Measurements from ENCODE around the gene MOXD1. TPM values are rescaled to one million over a fixed set of nuclear protein-coding genes. Genes with fewer than 3 reads are reported as not detected.

The MOXD1 gene
- total RNA-seq, 1 donor from 2014 or later: 22.0 TPM

GRCh38 chr6:132256457-132256856 lies 144.8 kb downstream of the MOXD1 start:
- Mint-ChIP-seq H3K9me3 (no peaks in the 10 kb centered on the region), H3K36me3 (no peaks in the 10 kb centered on the region), H3K4me1 (ENCODE audit: unreplicated experiment) (no peaks in the 10 kb centered on the region), H3K4me3 (no peak overlapping the region), H3K27me3 (no peaks in the 10 kb centered on the region), H3K27ac (no peak overlapping the region)
- no peak for TF ChIP-seq CTCF (conservative IDR thresholded peaks at IDR 0.05)
- DNase-seq (ENCODE audit: extremely low spot score, unreplicated experiment): no peak

- H3K4me1 Mint-ChIP-seq (ENCODE audit: unreplicated experiment): no peaks in the 10 kb centered on the region
- no peaks in the 10 kb centered on the region for H3K9me3 Mint-ChIP-seq
- no peak overlapping the region for H3K27ac Mint-ChIP-seq
- H3K36me3 Mint-ChIP-seq: no peaks in the 10 kb centered on the region
- H3K4me3 Mint-ChIP-seq: no peak overlapping the region
- no peaks in the 10 kb centered on the region for H3K27me3 Mint-ChIP-seq
- no peak for DNase-seq (ENCODE audit: extremely low spot score, unreplicated experiment)
- no peak for TF ChIP-seq CTCF (conservative IDR thresholded peaks at IDR 0.05)
These were observed 147.4 kb downstream of the MOXD1 start for GRCh38 chr6:132253906-132254305.

- Mint-ChIP-seq H3K27ac (no peak overlapping the region), H3K27me3 (no peaks in the 10 kb centered on the region), H3K4me3 (no peak overlapping the region), H3K36me3 (no peaks in the 10 kb centered on the region), H3K9me3 (no peaks in the 10 kb centered on the region), H3K4me1 (ENCODE audit: unreplicated experiment) (no peaks in the 10 kb centered on the region)
- no peak for TF ChIP-seq CTCF (conservative IDR thresholded peaks at IDR 0.05)
- DNase-seq (ENCODE audit: extremely low spot score, unreplicated experiment): no peak
These were observed 148.1 kb downstream of the MOXD1 start for GRCh38 chr6:132253211-132253610.

GRCh38 chr6:132252113-132252512 lies 149.2 kb downstream of the MOXD1 start:
- Mint-ChIP-seq H3K27me3 (no peaks in the 10 kb centered on the region), H3K9me3 (no peaks in the 10 kb centered on the region), H3K36me3 (no peaks in the 10 kb centered on the region), H3K4me3 (no peak overlapping the region), H3K4me1 (ENCODE audit: unreplicated experiment) (no peaks in the 10 kb centered on the region), H3K27ac (no peak overlapping the region)
- TF ChIP-seq CTCF (conservative IDR thresholded peaks at IDR 0.05): no peak
- no peak for DNase-seq (ENCODE audit: extremely low spot score, unreplicated experiment)

- no peak for DNase-seq (ENCODE audit: extremely low spot score, unreplicated experiment)
- no peaks in the 10 kb centered on the region for H3K36me3 Mint-ChIP-seq
- H3K4me1 Mint-ChIP-seq (ENCODE audit: unreplicated experiment): no peaks in the 10 kb centered on the region
- H3K9me3 Mint-ChIP-seq: no peaks in the 10 kb centered on the region
- TF ChIP-seq CTCF (conservative IDR thresholded peaks at IDR 0.05): no peak
- H3K4me3 Mint-ChIP-seq: no peak overlapping the region
- no peaks in the 10 kb centered on the region for H3K27me3 Mint-ChIP-seq
- no peak overlapping the region for H3K27ac Mint-ChIP-seq
These were observed 149.6 kb downstream of the MOXD1 start for GRCh38 chr6:132251711-132252110.
